K562 (cell line): Measurements from ENCODE around the gene ABHD16A.

Experiments used
- ATF2 ChIP-seq: sonication (generic); formaldehyde crosslinking; IDR thresholded peaks from 2 replicates; pipeline ENCODE4 v1.8.1; 2022; ENCODE audit warnings: missing genetic modification reagents
- CTCF ChIP-seq, 3 experiments: IDR thresholded peaks in 2 of 3; conservative IDR thresholded peaks in 1 of 3; 2 replicates each; pipeline ENCODE4 v1.5.1; 2011 to 2012; ENCODE audit warnings: low read length in 3 of 3, mild to moderate bottlenecking in 3 of 3, control low read depth in 2 of 3, improper control_type of control experiment in 1 of 3, inconsistent platforms in 1 of 3, low read depth in 1 of 3, mixed read lengths in 1 of 3, moderate library complexity in 1 of 3; ENCODE audit not compliant: insufficient read depth in 2 of 3
- EGR1 ChIP-seq: fragments of 450-650 bp; conservative IDR thresholded peaks from 2 replicates; pipeline ENCODE4 v1.6.1; 2017; ENCODE audit warnings: mild to moderate bottlenecking
- FOXJ3 ChIP-seq: sonication (generic); formaldehyde crosslinking; IDR thresholded peaks from 2 replicates; pipeline ENCODE4 v1.4.0; 2020; ENCODE audit warnings: mild to moderate bottlenecking, missing genetic modification reagents
- POLR2A ChIP-seq: fragments of 450-650 bp; conservative IDR thresholded peaks from 2 replicates; pipeline ENCODE4 v1.6.1; 2016
- REST ChIP-seq, 2 experiments: fragments of 450-650 bp; formaldehyde crosslinking in 1 of 2; IDR thresholded peaks; 2 replicates each; pipeline versions ENCODE4 v1.4.0 to v1.6.1; 2014 to 2020; ENCODE audit warnings: mild to moderate bottlenecking in 2 of 2, borderline replicate concordance in 1 of 2, low read depth in 1 of 2
- SAP30 ChIP-seq: fragments of 200-600 bp; sonication (generic); IDR thresholded peaks from 2 replicates; pipeline ENCODE4 v1.6.1; 2012; ENCODE audit warnings: borderline replicate concordance, low read depth, mild to moderate bottlenecking, moderate library complexity, low read length, control low read depth, inconsistent platforms; ENCODE audit not compliant: insufficient read depth, poor library complexity, severe bottlenecking
- SP1 ChIP-seq: sonication (generic); formaldehyde crosslinking; IDR thresholded peaks from 2 replicates; pipeline ENCODE4 v1.8.1; 2022; ENCODE audit warnings: mild to moderate bottlenecking, missing genetic modification reagents
- SPI1 ChIP-seq: IDR thresholded peaks from 2 replicates; pipeline ENCODE4 v1.6.1; 2011; ENCODE audit warnings: low read depth, low read length, control low read depth, borderline replicate concordance
- TEAD4 ChIP-seq, 2 experiments: sonication (generic) in 1 of 2; formaldehyde crosslinking in 1 of 2; IDR thresholded peaks; 2 replicates each; pipeline versions ENCODE4 v1.6.1 to v1.8.0; 2012 to 2022; ENCODE audit warnings: borderline replicate concordance in 1 of 2, inconsistent platforms in 1 of 2, low read length in 1 of 2, mild to moderate bottlenecking in 1 of 2, missing genetic modification reagents in 1 of 2
- USF1 ChIP-seq: sonication (generic); formaldehyde crosslinking; IDR thresholded peaks from 2 replicates; pipeline ENCODE4 v1.9.0; 2022; ENCODE audit warnings: mild to moderate bottlenecking, missing genetic modification reagents
- ZNF407 ChIP-seq: fragments of 450-650 bp; IDR thresholded peaks from 2 replicates; pipeline ENCODE4 v1.6.1; 2016; ENCODE audit warnings: low read depth

GRCh38 chr6:31720196-31720770 is 17.2 kb upstream of the ABHD16A start:
- TF ChIP-seq SAP30 (no peak), SP1 (no peak), ZNF407 (no peak), POLR2A (no peak), SPI1 (no peak), CTCF (IDR thresholded peaks at IDR 0.05 in 2 of 3, conservative IDR thresholded peaks at IDR 0.05 in 1 of 3; ENCODE audit: insufficient read depth in 2 of 3, low read depth in 1 of 3, low read length in 3 of 3) (no peak), EGR1 (no peak), REST (IDR thresholded peaks at IDR 0.05; ENCODE audit: borderline replicate concordance) (no peak), REST (CRISPR knock-in tag; IDR thresholded peaks at IDR 0.05; ENCODE audit: low read depth) (no peak), USF1 (CRISPR knock-in tag) (no peak), FOXJ3 (CRISPR knock-in tag) (no peak), ATF2 (CRISPR knock-in tag) (no peak), TEAD4 (IDR thresholded peaks at IDR 0.05; ENCODE audit: low read length) (no peak), TEAD4 (CRISPR knock-in tag; IDR thresholded peaks at IDR 0.05; ENCODE audit: borderline replicate concordance) (no peak)
